NCI-H526 treated with DMSO at 0.1 percent for 48 hours (cell line): ENCODE measurements around the gene C6orf132.

Source experiments
- DNase-seq: peaks from one replicate; lab custom pipeline; 2025; lab: John Stamatoyannopoulos, UW

The C6orf132 gene

GRCh38 chr6:42104804-42105125, 37.7 kb downstream of the C6orf132 start:
- no peak for DNase-seq

- no peak for DNase-seq
These were observed 38.2 kb downstream of the C6orf132 start for GRCh38 chr6:42104095-42104803.

DNA sequence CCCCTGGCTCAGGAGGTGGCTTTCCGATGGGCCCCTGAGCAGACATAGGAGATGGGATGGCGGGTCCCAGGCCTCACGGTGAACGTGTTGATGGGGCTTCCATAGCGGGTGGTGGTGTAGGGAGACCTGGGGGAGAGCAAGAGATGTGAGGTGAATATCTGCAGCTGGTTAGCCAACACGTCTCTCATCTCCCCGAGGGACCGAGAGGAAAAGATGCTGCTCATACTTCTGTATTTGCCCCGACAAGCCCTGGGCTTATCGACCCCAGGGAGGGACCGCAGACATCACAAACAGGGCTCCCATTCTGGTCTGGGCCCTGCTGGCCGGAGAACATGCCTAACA, 38.7 kb downstream of the C6orf132 start:
- no peak for DNase-seq

DNA sequence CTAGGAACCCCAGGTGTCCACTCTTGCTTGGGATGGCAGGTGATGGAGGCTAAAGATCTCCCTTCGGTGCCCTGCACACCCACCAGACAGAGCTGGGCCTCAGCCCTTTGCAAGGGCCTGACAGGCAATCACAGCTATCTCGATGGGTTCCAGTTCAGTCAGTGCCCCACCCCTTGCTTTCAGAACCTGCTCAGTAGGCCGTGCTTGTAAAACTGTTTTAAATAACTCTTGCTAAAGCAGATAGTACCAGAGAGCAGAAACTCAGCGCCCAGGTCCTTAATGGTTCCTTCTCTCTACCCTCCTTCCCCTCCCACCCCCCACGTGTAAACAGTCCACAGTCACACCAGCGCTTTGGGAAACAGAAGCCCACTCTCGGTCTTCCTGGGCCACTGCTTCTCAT, 39.2 kb downstream of the C6orf132 start:
- no peak for DNase-seq

DNA sequence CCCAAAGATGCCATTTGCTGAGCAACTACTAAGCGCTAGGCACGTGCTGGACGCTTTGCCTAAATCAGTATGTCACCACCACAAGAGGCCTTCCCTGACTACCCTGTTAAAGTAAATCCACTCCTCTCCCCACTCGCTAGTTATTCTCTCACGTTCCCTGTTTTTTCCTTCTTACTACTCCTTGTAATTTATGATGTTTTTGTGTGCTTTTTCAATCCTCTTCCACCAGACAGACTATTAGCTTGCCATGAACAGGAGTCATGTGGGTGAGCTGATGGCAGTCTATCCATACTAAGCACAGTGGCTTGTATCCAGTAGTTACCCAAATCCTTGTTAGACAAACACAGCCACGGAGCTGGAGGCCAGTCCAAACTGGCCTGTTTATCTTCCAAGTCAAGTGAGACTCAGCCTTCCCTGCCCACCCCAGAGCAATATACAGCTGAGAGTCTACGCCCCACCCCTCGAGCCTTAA, 41.2 kb downstream of the C6orf132 start:
- peak; percentile 90 for DNase-seq

- no peak for DNase-seq
These were observed 42.2 kb downstream of the C6orf132 start for GRCh38 chr6:42100029-42100901.

- DNase-seq = peak; percentile 4
These were observed 42.9 kb downstream of the C6orf132 start for GRCh38 chr6:42099340-42100028.

GRCh38 chr6:42095776-42096541, 46.5 kb downstream of the C6orf132 start:
- DNase-seq = no peak

DNA sequence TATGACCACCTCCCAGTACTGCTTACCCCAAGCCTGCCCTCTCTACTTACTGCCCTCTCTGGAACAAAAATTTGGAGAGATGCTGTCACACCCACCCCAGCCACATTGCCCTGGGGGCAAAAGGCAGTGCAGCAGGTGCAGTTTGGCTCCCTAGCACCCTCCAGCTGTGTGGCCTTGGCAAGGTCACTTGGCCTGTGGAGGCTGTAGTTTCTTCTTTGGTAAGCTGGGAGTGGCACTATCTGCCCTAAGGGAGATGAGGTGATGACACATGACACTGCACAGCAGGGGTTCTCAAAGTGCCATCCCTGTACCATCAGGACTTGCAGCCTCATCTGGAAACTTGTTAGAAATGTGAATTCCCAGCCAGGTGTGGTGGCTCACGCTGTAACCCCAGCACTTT, 47.3 kb downstream of the C6orf132 start:
- no peak for DNase-seq

DNA sequence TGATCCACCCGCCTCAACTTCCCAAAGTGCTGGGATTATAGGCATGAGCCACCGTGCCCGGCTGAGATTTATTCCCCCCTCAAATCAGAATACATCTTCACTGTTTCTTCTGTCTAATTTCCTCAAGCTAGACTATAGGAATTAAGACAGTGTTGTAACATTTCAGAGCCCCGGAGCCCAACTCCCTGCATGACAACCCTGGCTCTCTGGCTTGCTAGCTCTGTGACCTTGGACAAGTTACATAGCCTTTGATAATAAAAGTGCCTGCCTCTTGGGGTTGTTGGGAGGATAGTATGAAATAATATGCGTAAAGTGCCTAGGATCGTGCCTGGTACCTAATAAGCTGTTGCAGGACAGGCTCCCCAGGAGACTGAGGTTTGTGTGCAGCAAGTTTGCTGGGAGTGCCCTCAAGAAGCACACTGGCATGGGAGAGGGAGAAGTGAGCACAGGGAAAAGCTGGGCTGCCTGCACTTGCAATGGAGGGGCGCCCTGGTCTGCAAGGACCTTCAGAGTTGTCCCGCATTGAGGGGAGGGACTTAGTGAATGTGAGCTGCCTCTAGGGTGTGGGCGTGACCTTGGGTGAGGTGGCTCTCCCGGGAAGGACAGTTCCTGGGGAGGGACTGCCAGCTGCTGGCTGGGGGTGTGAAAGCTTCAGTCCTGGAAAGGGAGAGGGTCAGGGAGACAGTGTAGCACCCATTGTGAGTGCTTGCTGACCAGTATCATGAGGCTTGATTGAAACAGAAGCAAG, 48.7 kb downstream of the C6orf132 start:
- no peak for DNase-seq

DNA sequence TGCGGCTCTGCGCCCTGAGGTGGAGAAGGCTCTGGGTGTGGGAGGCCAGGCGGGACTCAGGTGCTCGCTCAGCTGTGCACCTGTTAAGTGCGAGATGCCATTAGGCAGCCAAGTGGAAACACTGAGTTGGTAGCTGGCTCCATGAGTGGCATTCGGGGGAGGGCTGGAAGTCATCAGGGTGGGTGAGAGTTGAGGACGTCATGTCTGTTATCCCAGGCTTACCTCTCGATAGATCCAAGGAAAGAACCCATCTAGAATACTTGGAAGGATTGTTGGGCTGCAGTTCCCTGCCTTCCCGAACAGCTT, 50.7 kb downstream of the C6orf132 start:
- DNase-seq = no peak

DNA sequence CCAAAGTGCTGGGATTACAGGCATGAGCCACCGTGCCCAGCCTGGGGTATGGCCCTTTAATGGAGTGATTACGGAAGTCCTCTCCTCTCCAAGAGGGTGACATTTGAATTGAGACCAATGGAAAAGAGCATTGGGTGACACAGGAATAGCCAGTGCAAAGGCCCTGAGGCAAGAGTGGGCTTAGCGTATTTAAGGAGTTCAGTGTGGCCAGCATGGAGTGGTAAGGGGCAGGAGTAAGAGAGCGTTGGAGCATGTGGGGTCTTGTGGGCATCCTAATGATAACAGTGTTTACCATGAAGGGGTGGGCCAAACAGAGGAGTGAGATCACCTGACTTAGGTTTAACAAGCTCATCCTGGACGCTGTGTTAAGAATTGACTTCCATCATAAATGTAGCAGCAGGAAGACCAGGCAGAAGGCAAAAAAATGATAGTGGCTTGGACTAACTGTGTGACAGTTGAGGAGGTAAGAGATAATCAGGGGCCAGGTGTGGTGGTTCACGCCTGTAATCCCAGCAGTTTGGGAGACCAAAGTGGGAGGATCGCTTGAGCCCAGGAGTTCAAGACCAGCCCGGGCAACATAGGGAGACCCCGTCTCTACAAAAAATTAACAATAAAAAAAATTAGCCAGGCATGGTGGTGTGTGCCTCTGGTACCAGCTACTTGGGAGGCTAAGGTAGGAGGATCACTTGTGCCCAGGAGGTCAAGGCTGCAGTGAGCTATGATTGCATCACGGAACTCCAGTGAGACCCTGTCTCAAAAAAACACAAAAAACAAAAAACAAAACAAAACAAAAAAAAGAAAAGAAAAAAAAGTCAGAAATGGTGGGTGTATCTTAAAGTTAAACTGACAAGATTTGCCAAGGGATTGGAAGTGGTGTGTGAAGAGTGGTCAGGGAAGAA, 51.4 kb downstream of the C6orf132 start:
- DNase-seq = no peak

GRCh38 chr6:42088101-42088591, 54.3 kb downstream of the C6orf132 start:
- DNase-seq = no peak

- DNase-seq = no peak
These were observed 56.1 kb downstream of the C6orf132 start for GRCh38 chr6:42086046-42087035.

- DNase-seq = no peak
These were observed 57.5 kb downstream of the C6orf132 start for GRCh38 chr6:42084889-42085288.

DNA sequence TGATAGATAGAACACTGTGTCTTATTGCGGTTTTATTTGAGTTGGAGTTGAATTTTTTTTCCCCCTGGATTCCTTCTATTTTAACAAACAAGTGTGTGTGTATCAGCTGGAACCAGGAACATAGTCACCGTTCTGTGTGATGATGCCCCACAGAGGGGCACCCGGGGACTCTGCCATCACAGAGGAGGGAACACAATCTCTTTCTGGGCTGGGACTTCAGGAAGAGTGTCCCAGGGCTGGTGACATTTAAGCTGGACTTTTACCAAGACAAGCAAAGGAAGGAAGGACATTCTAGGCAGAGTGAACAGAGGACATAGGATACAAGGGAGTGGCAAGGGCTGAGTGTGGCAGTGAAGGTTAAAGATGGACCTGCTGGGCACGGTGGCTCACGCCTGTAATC, 58.9 kb downstream of the C6orf132 start:
- DNase-seq = no peak

DNA sequence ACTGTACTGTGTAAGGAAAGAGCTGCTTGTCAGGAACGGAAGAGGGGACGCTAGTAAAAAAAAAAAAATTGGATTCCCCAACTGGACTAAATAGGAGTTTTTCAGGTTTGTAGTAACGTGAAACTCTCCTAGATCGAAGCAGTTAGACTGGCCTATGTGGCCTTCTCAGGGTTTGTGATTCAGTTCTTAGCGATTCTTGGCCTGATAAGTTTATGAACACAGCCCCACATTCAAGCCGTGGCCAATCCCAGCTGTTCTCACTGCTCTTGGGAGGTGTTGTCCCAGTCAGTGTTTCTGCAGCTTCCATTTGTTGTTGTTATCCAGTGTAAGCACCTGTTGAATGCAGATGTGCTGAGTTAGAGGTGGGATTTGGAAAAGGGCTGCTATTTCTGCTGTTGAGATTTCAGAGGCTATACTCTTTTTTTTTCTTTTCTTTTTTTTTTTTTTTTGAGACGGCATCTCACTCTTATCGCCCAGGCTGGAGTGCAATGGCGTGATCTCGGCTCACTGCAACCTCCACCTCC, 62.4 kb downstream of the C6orf132 start:
- no peak for DNase-seq

- no peak for DNase-seq
These were observed 64.0 kb downstream of the C6orf132 start for GRCh38 chr6:42078386-42078785.
